ENCODE measurements around the gene ZFPL1. TPM values are rescaled to one million over a fixed set of nuclear protein-coding genes. Genes with fewer than 3 reads are reported as not detected.

Gene ZFPL1
- total RNA-seq, 1 donor from 2014 or later = 36.6 TPM

DNA sequence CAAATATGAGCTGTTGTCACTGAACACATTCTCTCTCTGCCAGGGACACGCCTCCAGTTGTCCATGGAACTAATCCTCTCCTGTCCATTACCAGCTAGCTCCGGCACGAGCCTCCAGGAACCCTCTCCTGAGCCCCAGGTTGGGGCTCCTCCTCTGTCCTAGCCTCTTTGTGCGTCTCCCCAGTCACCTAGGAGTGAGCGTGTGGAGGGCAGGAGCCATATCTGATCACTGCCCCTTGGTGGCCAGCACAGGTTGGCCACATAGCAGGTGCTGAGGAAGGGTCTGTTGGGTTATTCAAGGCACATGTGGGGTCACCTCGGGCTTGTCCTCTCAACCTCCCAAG, 47.8 kb downstream of the ZFPL1 start:
- Mint-ChIP-seq H3K27me3 (no peaks in the 10 kb centered on the region), H3K36me3 (ENCODE audit: low read depth) (peaks cover 80% of the 10 kb centered on the region), H3K9me3 (no peaks in the 10 kb centered on the region), H3K4me1 (peaks cover 63% of the 10 kb centered on the region), H3K4me3 (peak overlapping the region; percentile 99), H3K27ac (peak overlapping the region; percentile 99)
- TF ChIP-seq CTCF (IDR thresholded peaks at IDR 0.05) = no peak
- CTCF ChIA-PET = interaction anchor here (0.9 to 8.6 kb wide), 7 partner anchors 11 to 130 kb away, joined by 3 to 54 read pairs (median 7); partner anchors contain the start of genes CAPN1, FAU, MRPL49 and POLA2
- intact Hi-C loops (cut with micrococcal nuclease) = loop anchor here (1.0 to 5.0 kb wide), 8 partner anchors 10 to 440 kb away; partner anchors contain the start of genes ATG2A, CAPN1, DPF2 and FAM89B
- POLR2A ChIA-PET = interaction anchor here (0.8 to 13.5 kb wide), 18 partner anchors 13 to 728 kb away, joined by 3 to 546 read pairs (median 6); partner anchors contain the start of genes ARL2, CAPN1, FAU and MALAT1
- ATAC-seq (ENCODE audit: low read depth) = no peak
- no peak for DNase-seq

DNA sequence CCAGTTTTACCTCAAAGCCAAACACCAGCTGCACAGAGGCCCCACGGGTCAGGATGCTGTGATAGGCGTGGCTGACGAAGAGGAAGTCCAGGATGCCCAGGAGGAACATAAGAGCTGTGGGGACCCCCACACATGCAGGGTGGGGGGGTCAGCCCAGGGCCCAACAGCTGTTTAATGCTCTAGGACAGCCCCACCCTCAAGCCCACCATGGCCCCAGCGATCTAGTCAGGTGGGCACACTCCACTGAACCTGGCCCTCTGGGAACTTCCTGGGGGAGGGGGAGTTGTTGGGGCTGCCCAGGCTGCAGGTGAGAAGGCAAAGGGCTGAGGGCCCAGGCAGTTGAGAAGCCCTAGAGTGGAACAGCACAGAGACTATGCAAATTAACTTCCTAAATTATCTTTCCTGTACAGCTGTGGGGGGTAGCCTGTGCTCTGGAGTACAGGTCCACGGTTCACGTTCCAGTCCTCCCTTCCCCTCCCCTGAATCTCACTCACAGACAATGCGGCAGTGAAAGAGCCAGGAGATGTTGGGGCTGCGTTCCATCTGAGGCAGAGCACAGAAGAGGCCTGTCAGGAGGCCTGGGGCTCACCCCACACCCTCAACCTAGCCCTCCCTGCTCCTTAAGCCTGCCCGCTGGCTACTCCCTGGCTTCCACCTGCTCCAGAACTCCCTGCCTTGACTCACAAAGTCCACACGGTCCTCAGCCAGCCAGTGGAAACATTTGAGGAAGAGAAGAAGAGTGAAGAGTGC, 48.4 kb downstream of the ZFPL1 start:
- ChIA-PET POLR2A (interaction anchor here (0.5 to 13.5 kb wide), 20 partner anchors 12 to 920 kb away, joined by 3 to 546 read pairs (median 5); partner anchors contain the start of genes ARL2, CAPN1, FAU and MALAT1), CTCF (interaction anchor here (0.9 to 8.6 kb wide), 8 partner anchors 11 to 130 kb away, joined by 3 to 54 read pairs (median 9); partner anchors contain the start of genes CAPN1, FAU, MRPL49 and POLA2)
- H3K36me3 Mint-ChIP-seq (ENCODE audit: low read depth) = peaks cover 75% of the 10 kb centered on the region
- peak; percentile 56 for ATAC-seq (ENCODE audit: low read depth)
- peak overlapping the region; percentile 99 for H3K4me3 Mint-ChIP-seq
- H3K27me3 Mint-ChIP-seq = no peaks in the 10 kb centered on the region
- peak; percentile 67 for DNase-seq
- peak overlapping the region; percentile 99 for H3K27ac Mint-ChIP-seq
- intact Hi-C loops (cut with micrococcal nuclease) = loop anchor here (1.0 to 5.0 kb wide), 8 partner anchors 10 to 440 kb away; partner anchors contain the start of genes ATG2A, CAPN1, DPF2 and FAM89B
- TF ChIP-seq CTCF (IDR thresholded peaks at IDR 0.05) = no peak
- no peaks in the 10 kb centered on the region for H3K9me3 Mint-ChIP-seq
- H3K4me1 Mint-ChIP-seq = peaks cover 67% of the 10 kb centered on the region

DNA sequence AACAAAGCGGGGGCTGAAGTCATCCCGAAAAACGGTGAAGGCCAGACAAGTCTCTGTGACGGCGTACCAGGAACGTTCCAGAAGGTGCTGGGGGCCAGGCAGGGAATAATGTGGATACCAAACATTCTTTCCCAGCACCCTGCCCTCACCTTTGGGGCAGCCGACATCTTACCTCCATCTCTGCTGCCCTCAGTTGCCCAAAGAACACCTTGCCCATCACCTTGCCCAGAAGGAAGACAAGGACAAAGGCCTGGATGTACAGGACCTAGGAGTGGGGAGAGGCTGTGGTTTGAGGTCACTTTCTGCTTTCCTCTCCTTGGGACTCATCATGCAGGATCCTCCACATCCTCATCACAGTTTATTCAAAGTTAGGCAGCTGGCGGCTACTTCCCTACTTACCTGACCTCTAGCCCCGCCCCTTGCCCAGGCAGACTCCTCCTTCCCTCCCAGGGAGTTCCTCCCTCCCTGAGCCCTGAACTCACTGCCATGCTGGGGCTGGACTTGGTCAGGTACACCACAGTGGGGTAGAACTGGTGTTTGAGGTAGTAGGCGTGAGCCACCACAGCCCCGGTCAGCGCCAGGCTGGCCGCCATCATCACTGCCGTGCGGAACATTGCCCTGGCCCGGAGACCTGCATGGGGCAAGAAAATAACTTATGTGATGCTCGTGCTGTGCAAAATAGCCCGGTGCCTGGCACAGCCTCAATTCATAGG, 49.1 kb downstream of the ZFPL1 start:
- TF ChIP-seq CTCF (IDR thresholded peaks at IDR 0.05) = no peak
- POLR2A ChIA-PET = interaction anchor here (0.5 to 13.5 kb wide), 23 partner anchors 12 to 919 kb away, joined by 3 to 546 read pairs (median 6); partner anchors contain the start of genes ARL2, CAPN1, CDCA5 and FAU
- CTCF ChIA-PET = interaction anchor here (1.7 to 8.6 kb wide), 5 partner anchors 11 to 129 kb away, joined by 5 to 54 read pairs (median 11); partner anchors contain the start of genes CAPN1, FAU, MRPL49 and POLA2
- intact Hi-C loops (cut with micrococcal nuclease) = loop anchor here (1.0 to 5.0 kb wide), 8 partner anchors 11 to 439 kb away; partner anchors contain the start of genes ATG2A, CAPN1, DPF2 and FAM89B
- Mint-ChIP-seq H3K4me1 (peaks cover 70% of the 10 kb centered on the region), H3K9me3 (no peaks in the 10 kb centered on the region), H3K27me3 (no peaks in the 10 kb centered on the region), H3K27ac (peak overlapping the region; percentile 99), H3K36me3 (ENCODE audit: low read depth) (peaks cover 68% of the 10 kb centered on the region), H3K4me3 (peak overlapping the region; percentile 99)
- peak; percentile 13 for ATAC-seq (ENCODE audit: low read depth)
- DNase-seq = peak; percentile 67

DNA sequence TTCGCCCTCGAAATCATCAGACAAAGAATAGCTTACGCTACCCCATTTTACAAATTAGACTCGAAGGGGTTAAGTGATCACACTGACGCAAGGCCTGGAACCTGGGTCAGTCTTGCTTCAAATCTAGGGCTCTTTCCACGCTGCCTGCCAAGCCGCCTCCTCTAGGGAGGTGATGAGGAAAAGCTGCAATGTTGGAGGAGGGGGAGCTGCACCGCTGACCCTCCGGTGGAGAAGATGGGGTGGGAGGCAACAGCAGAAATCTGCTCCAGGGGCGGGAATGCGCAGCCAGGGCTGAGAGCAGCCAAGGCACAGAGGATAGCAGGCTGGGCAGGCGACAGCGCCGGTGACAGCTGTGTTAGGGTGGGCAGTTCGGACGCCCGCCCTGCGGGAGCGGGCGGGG, 49.7 kb downstream of the ZFPL1 start:
- Mint-ChIP-seq H3K9me3 (no peaks in the 10 kb centered on the region), H3K36me3 (ENCODE audit: low read depth) (peaks cover 62% of the 10 kb centered on the region), H3K4me1 (peaks cover 67% of the 10 kb centered on the region), H3K4me3 (peak overlapping the region; percentile 99), H3K27ac (peak overlapping the region; percentile 99), H3K27me3 (no peaks in the 10 kb centered on the region)
- POLR2A ChIA-PET = interaction anchor here (0.7 to 13.5 kb wide), 18 partner anchors 11 to 365 kb away, joined by 3 to 546 read pairs (median 8); partner anchors contain the start of genes ARL2, CAPN1, CDCA5 and FAU
- intact Hi-C loops (cut with micrococcal nuclease) = loop anchor here (5.0 kb wide), 3 partner anchors 199 to 439 kb away; partner anchors contain the start of genes DPF2, FAM89B, SF1 and ZNRD2
- ATAC-seq (ENCODE audit: low read depth) (no peak), DNase-seq (no peak)
- CTCF ChIA-PET = interaction anchor here (2.0 to 8.6 kb wide), 3 partner anchors 12 to 47 kb away, joined by 11 to 54 read pairs (median 11); partner anchors contain the start of genes CAPN1, FAU and MRPL49
- no peak for TF ChIP-seq CTCF (IDR thresholded peaks at IDR 0.05)

Data from activated B cell treated with CpG ODN at 0.5 μM for 24 hours (primary cell).